Right hindlimb (tissue), 1 donor: ENCODE results near the gene PBX3.
"Not testable (repeated sequence)": the region's sequence is repeated elsewhere in the genome, so short reads cannot be mapped to it uniquely, and the experiment has no call there.

Experiments
- DNase-seq: peaks from one replicate; pipeline ENCODE4 v3.0.0-alpha.2; 2018

PBX3 gene

DNA sequence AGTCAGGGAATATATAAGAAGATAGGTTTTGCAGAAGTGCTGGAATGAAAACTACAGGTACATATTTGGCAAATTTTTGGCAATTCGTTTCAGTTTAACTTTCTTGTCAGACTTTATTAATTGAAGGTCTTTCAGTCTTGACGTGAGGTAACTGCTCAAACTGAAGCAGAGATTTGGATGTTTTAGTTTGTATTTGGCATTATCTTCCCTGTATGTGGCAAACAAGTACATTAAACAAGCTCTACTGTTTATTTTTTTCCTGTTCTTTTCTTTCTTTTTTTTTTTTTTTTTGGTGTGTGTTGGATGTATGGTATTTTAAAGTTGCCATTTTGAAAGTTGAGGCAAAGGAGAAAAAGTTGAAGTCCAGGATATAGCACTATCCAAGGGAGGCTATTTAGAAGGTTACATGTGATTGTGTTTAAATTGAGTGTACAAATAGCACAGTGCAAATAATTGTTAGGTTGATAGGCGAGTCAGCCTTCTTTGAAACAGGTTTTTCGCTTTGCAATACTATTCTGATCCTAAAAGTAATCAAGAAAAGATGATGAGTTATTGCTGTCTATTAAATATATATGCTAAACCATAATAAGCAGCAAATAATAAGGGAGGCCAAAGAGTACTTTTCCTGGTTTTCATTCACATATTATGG lies 2.2 kb downstream of the PBX3 start:
- DNase-seq = no peak

- no peak for DNase-seq
Measured at GRCh38 chr9:125749951-125750626, 2.9 kb downstream of the PBX3 start.

DNA sequence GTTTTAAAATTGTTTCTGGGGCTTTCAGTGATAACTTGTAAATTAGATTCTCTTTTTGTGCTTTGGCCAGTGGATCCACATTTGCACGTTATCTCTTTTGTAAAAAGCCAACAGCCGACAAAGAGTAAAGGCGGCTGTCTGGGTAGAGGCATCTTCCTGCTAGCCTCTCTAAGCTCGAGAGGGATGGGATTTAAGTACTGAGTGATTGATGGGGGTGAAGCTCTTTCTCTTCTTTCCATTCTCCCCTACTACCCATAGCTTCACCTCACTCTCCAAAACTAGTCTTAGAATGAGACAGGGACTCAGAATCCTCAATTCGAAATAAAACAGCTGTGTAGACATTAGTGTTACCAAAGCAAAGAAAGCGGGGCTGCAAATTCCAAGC lies 3.4 kb downstream of the PBX3 start:
- DNase-seq = no peak

DNA sequence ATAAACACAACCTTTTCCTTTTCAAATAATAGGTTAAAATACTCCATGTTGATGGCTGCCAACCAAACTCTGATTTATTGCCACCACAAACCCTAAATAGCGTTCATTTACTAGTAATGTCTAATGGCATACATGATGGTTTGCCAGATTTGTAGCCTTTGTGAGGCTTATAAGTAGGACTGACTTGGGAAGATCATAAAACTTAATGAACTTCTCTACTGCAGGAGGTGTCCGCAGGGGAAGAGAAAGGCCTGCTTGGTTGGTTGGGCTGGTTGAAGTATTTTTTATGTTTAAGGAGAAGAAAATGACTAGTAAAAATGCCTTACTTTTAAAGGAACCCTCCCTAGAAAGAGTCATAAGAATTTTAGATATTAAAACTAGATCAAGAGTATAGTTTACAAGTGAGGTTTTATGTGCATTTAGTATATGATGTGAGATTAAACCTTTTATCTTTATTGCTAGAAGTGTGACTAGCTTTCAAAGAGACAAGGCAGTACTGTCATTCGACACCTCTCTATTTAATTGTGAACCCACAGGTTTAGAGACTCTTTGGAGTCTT lies 5.0 kb downstream of the PBX3 start:
- no peak for DNase-seq

- DNase-seq = no peak
Measured at GRCh38 chr9:125754096-125754495, 6.9 kb downstream of the PBX3 start.

DNA sequence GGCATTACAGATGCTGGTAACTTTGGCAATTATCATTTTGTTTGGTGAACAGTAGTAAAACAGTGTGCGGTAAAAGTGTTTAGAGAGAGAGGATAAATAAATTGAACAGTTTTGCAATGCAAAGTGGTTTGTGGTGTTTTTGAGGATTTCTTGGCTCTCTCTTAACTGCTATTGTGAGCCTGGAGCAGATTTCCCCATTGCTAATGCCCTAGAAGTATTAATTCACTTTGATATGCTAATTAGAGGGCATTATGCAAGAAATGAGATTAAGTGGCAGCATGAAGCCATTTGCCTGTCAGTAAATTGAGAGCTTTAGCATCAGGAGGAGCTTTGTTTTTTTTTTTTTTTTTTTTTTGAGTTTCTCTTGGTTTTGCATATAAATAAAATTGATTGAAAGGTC lies 8.2 kb downstream of the PBX3 start:
- no peak for DNase-seq

- DNase-seq = no peak
Measured at GRCh38 chr9:125756518-125756917, 9.3 kb downstream of the PBX3 start.

- DNase-seq = no peak
Measured at GRCh38 chr9:125757834-125758233, 10.7 kb downstream of the PBX3 start.

GRCh38 chr9:125758986-125759763 lies 12.0 kb downstream of the PBX3 start:
- no peak for DNase-seq

DNA sequence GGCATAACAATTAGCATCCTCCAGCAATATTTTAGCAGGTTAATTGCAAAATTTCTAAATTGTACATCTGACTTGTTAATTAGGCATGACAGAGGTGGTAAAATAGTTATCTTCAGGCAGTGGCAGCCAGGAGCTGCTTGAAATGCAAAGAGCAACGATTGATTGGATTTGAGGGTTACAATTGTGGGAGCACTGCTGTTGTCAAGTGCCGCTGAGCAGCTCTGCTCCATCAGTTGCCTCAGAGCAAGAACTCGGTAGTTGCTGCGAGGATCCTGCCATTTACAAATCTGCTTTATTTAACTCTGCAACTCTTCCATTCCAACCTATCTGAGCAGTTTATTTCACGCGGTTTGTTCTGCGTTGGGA lies 12.6 kb downstream of the PBX3 start:
- DNase-seq = no peak

- DNase-seq = no peak
Measured at GRCh38 chr9:125760537-125760936, 13.4 kb downstream of the PBX3 start.

- DNase-seq = no peak
Measured at GRCh38 chr9:125761676-125762450, 14.7 kb downstream of the PBX3 start.

- DNase-seq = no peak
Measured at GRCh38 chr9:125763394-125763801, 16.2 kb downstream of the PBX3 start.

DNA sequence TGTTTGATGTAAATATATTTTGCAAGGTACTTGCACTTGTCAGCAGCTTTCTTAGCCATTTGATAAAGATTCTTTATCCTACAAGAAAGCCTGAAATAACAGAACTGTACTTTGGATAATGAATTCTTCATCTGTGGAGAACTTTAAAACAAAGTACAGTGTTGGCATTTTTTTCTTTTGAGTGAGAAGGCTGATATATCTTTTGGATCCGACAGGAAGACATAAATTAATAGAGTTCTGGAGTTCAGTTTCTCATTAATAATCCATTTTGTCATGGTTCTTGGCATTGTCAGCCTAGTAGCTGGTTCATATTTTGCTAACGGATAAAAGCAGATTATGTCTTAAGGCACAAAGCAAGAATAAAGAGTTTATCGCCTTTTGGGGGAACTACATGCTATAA lies 17.0 kb downstream of the PBX3 start:
- no peak for DNase-seq

GRCh38 chr9:125766468-125767221 lies 19.5 kb downstream of the PBX3 start:
- no peak for DNase-seq

GRCh38 chr9:125767349-125767748 lies 20.2 kb downstream of the PBX3 start:
- DNase-seq = no peak

DNA sequence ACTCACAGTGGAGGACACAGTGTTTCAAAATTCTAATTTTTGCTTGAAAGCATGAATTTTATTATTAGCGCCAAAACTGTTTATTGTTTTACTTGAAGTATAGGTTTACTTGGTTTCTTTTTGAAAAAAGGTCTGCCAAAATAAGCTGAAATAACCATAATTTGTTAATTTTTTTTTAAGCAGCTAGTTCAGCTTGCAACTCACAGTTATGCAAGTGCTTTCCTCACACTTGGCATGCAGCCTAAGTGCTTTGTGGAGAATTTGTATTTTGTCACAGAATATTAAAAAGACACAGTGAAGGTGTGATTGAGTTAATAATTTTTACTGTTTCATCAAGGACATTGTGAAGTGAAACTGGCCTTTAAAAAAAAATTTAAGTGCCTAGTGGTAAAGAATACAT lies 21.6 kb downstream of the PBX3 start:
- no peak for DNase-seq

GRCh38 chr9:125771037-125771436 lies 23.9 kb downstream of the PBX3 start:
- DNase-seq = no peak

- DNase-seq = no peak
Measured at GRCh38 chr9:125772740-125773139, 25.6 kb downstream of the PBX3 start.

- no peak for DNase-seq
Measured at GRCh38 chr9:125774106-125774505, 26.9 kb downstream of the PBX3 start.

GRCh38 chr9:125776789-125777188 lies 29.6 kb downstream of the PBX3 start:
- not testable (repeated sequence) for DNase-seq

GRCh38 chr9:125778538-125779219 lies 31.5 kb downstream of the PBX3 start:
- not testable (repeated sequence) for DNase-seq
